Endodermal cell (in vitro differentiated cells): ENCODE results near the gene ZFAND6. TPM values are rescaled to one million over a fixed set of nuclear protein-coding genes. Genes with fewer than 3 reads are reported as not detected.
"Not testable (repeated sequence)": the region's sequence is repeated elsewhere in the genome, so short reads cannot be mapped to it uniquely, and the experiment has no call there.

Experiments
- DNase-seq: peaks from one replicate; pipeline ENCODE4 v3.0.0-alpha.2; 2017
- H3K27ac ChIP-seq: 2 replicates; pipeline ENCODE4 v1.5.1; 2013; ENCODE audit warnings: mild to moderate bottlenecking, low read depth, low read length, moderate library complexity
- H3K27me3 ChIP-seq: 2 replicates; pipeline ENCODE4 v1.6.1; 2013; ENCODE audit warnings: mild to moderate bottlenecking, low read length, moderate library complexity; ENCODE audit not compliant: insufficient read depth, control insufficient read depth, poor library complexity, severe bottlenecking
- H3K36me3 ChIP-seq: 2 replicates; pipeline ENCODE4 v1.7.0; 2013; ENCODE audit warnings: mild to moderate bottlenecking, low read length, moderate library complexity; ENCODE audit not compliant: control insufficient read depth, insufficient read depth
- H3K4me1 ChIP-seq: one replicate; pipeline ENCODE4 v1.7.0; 2013; ENCODE audit warnings: low read length; ENCODE audit not compliant: control insufficient read depth, insufficient read depth
- H3K4me3 ChIP-seq: 2 replicates; pipeline ENCODE4 v1.5.1; 2013; ENCODE audit warnings: mild to moderate bottlenecking, low read length, moderate library complexity
- H3K9ac ChIP-seq: 2 replicates; pipeline ENCODE4 v1.6.1; 2013; ENCODE audit warnings: mild to moderate bottlenecking, low read length, moderate library complexity; ENCODE audit not compliant: poor library complexity, severe bottlenecking; ENCODE audit errors: extremely low read depth
- H3K9me3 ChIP-seq: 2 replicates; pipeline ENCODE4 v1.6.1; 2013; ENCODE audit warnings: mild to moderate bottlenecking, low read length, moderate library complexity; ENCODE audit not compliant: control insufficient read depth
- H3K27ac Mint-ChIP-seq: 2 replicates; pipeline ENCODE4 v1.8.0; 2020; ENCODE audit warnings: mixed read lengths
- H3K27me3 Mint-ChIP-seq: 2 replicates; pipeline ENCODE4 v1.8.0; 2021; ENCODE audit warnings: mild to moderate bottlenecking, mixed read lengths; ENCODE audit not compliant: insufficient read depth
- H3K36me3 Mint-ChIP-seq: 2 replicates; pipeline ENCODE4 v1.8.0; 2020; ENCODE audit warnings: low read depth, mixed read lengths
- H3K4me1 Mint-ChIP-seq: 2 replicates; pipeline ENCODE4 v1.8.0; 2020; ENCODE audit warnings: mixed read lengths
- H3K4me3 Mint-ChIP-seq: 2 replicates; pipeline ENCODE4 v1.8.0; 2020; ENCODE audit warnings: mild to moderate bottlenecking, moderate library complexity, mixed read lengths
- H3K9me3 Mint-ChIP-seq: 2 replicates; pipeline ENCODE4 v1.8.0; 2020; ENCODE audit warnings: mild to moderate bottlenecking, mixed read lengths
- WGBS, 2 experiments: methylation state at CpG; one replicate each; pipeline versions ENCODE4 v1.1.5 to v1.1.7; 2013; ENCODE audit warnings: missing lambda C conversion rate in 2 of 2, mixed read lengths in 1 of 2; ENCODE audit not compliant: insufficient coverage in 1 of 2, insufficient read length in 1 of 2; 5-methylcytosine and 5-hydroxymethylcytosine counted together
- total RNA-seq, 2 donors: library from RNA; stranded (reverse); fragmentation: NEBNext Ultra II Directional in 1 of 2; extraction: Animal tissue kit (Norgen Biotek cat#: 25700) in 1 of 2; gene quantifications; 2 replicates in 1 of 2; 3 replicates in 1 of 2; pipeline ENCODE4 v1.2.1, GENCODE V29; 2021
- TF ChIP-seq, protein P1 (sequence below): fragments of 200-600 bp; sonication (generic); conservative IDR thresholded peaks from 2 replicates; pipeline ENCODE4 v1.5.0; 2021; ENCODE audit warnings: antibody characterized with exemption, mild to moderate bottlenecking

The ZFAND6 gene
- total RNA-seq, 2 donors from 2014 or later: 84.5 to 86.2 TPM

DNA sequence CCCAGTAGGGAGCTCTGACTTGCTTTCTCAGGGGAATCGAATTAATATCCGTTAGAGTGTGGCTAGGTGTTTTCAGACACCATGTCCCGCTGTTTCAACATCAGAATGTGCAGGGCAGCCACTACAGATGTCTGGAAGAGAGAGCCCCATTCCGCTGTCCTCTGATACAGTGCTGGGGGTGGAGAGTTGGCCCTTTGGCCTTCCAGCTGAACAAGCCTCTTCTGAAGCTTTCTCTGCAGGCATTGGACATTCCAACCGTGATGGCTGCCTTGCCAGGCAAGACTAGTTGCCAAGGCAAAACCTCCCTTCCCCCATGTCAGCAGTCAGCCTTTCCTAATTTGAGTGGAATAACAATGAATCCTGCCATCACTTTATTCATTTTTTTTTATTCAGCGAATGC is 94.9 kb downstream of the ZFAND6 start:
- DNase-seq: no peak
- H3K4me3 Mint-ChIP-seq: no peak overlapping the region
- H3K4me1 ChIP-seq: peaks cover 10% of the 10 kb centered on the region
- peaks cover 22% of the 10 kb centered on the region for H3K27me3 ChIP-seq
- no peaks in the 10 kb centered on the region for H3K9me3 Mint-ChIP-seq
- no peaks in the 10 kb centered on the region for H3K9me3 ChIP-seq
- no peaks in the 10 kb centered on the region for H3K36me3 ChIP-seq
- TF ChIP-seq, protein P1, sequence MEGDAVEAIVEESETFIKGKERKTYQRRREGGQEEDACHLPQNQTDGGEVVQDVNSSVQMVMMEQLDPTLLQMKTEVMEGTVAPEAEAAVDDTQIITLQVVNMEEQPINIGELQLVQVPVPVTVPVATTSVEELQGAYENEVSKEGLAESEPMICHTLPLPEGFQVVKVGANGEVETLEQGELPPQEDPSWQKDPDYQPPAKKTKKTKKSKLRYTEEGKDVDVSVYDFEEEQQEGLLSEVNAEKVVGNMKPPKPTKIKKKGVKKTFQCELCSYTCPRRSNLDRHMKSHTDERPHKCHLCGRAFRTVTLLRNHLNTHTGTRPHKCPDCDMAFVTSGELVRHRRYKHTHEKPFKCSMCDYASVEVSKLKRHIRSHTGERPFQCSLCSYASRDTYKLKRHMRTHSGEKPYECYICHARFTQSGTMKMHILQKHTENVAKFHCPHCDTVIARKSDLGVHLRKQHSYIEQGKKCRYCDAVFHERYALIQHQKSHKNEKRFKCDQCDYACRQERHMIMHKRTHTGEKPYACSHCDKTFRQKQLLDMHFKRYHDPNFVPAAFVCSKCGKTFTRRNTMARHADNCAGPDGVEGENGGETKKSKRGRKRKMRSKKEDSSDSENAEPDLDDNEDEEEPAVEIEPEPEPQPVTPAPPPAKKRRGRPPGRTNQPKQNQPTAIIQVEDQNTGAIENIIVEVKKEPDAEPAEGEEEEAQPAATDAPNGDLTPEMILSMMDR: no peak
- H3K27me3 Mint-ChIP-seq: peaks cover 28% of the 10 kb centered on the region
- no peak overlapping the region for H3K27ac Mint-ChIP-seq
- H3K36me3 Mint-ChIP-seq: no peaks in the 10 kb centered on the region
- 87 to 92% methylated on average over 5 to 6 of the region's 6 CpGs for WGBS, 2 experiments
- peaks cover 9% of the 10 kb centered on the region for H3K4me1 Mint-ChIP-seq
- no peak overlapping the region for H3K9ac ChIP-seq
- H3K4me3 ChIP-seq: no peak overlapping the region
- H3K27ac ChIP-seq: no peak overlapping the region

DNA sequence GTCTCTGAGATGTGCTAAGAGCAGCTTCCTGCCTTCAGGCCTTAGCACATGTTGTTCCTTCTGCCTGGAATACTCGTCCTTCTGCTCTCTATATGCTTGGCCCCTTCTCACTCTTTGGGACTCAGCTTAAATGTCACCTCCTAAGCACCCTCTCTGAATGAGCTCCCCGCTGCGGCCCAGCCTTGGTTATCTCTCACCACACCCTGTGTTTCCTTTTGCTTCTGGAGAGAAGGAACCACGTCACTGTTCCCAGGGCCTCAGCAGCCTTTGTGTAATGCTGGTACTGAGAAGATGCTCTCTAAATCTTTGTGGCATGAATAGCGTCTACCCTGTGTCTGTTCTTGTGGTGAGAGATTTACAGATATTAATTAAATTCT is 95.5 kb downstream of the ZFAND6 start:
- WGBS, 2 experiments: 92 to 95% methylated on average over 3 to 4 of the region's 5 CpGs
- H3K4me1 Mint-ChIP-seq: peaks cover 9% of the 10 kb centered on the region

DNA sequence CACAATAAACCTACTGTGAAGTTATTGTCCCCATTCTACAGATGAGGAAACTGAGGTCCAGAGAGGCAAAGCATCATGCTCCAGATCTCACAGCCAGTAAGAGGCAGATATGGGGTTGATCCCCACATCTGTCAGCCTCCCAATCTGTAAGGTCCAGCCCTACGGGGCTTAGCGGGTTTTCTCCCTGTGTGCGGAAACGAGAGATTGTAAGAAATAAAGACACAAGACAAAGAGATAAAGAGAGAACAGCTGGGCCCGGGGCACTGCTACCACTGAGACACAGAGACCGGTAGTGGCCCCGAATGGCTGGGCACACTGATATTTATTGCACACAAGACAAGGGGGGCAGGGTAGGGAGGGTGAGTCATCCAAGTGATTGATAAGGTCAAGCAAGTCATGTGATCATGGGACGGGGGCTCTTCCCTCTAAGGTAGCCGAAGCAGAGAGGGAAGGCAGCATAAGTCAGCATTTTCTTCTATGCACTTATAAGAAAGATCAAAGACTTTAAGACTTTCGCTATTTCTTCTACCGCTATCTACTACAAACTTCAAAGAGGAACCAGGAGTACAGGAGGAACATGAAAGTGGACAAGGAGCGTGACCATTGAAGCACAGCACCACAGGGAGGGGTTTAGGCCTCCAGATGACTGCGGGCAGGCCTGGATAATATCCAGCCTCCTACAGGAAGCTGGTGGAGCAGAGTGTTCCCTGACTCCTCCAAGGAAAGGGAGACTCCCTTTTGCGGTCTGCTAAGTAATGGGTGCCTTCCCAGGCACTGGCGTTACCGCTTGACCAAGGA is 96.1 kb downstream of the ZFAND6 start:
- H3K4me1 Mint-ChIP-seq, H3K27ac Mint-ChIP-seq, H3K27ac ChIP-seq, H3K4me3 ChIP-seq, H3K9me3 Mint-ChIP-seq, H3K36me3 Mint-ChIP-seq, H3K9ac ChIP-seq, DNase-seq, H3K36me3 ChIP-seq, H3K9me3 ChIP-seq, H3K4me1 ChIP-seq, H3K4me3 Mint-ChIP-seq: not testable (repeated sequence)
- WGBS, 2 experiments: 80 to 91% methylated on average over 9 to 16 of the region's 16 CpGs
- peaks cover 22% of the 10 kb centered on the region for H3K27me3 ChIP-seq
- peaks cover 17% of the 10 kb centered on the region for H3K27me3 Mint-ChIP-seq

More for the DNA sequence above, 95.5 kb downstream of the ZFAND6 start:
- Mint-ChIP-seq H3K27ac (no peak overlapping the region), H3K27me3 (peaks cover 22% of the 10 kb centered on the region), H3K9me3 (no peaks in the 10 kb centered on the region), H3K4me3 (no peak overlapping the region), H3K36me3 (no peaks in the 10 kb centered on the region)
- TF ChIP-seq, protein P1: no peak
- H3K9me3 ChIP-seq: no peaks in the 10 kb centered on the region
- no peaks in the 10 kb centered on the region for H3K36me3 ChIP-seq
- H3K27me3 ChIP-seq: peaks cover 22% of the 10 kb centered on the region
- H3K27ac ChIP-seq: no peak overlapping the region
- H3K9ac ChIP-seq: no peak overlapping the region
- H3K4me1 ChIP-seq: peaks cover 10% of the 10 kb centered on the region
- DNase-seq: no peak
- no peak overlapping the region for H3K4me3 ChIP-seq
